Measurements from ENCODE around the gene FHIP2A. TPM values are rescaled to one million over a fixed set of nuclear protein-coding genes. Genes with fewer than 3 reads are reported as not detected.

The FHIP2A gene
- total RNA-seq, 1 experiment from 2014 or later = 10.8 TPM

GRCh38 chr10:114816308-114816707, 5.3 kb upstream of the FHIP2A start:
- Mint-ChIP-seq H3K27ac (ENCODE audit: unreplicated experiment) (no peak overlapping the region), H3K4me3 (ENCODE audit: low read depth, unreplicated experiment) (no peak overlapping the region), H3K27me3 (ENCODE audit: unreplicated experiment) (no peaks in the 10 kb centered on the region), H3K36me3 (ENCODE audit: insufficient read depth, unreplicated experiment) (no peaks in the 10 kb centered on the region), H3K4me1 (ENCODE audit: low read depth, unreplicated experiment) (no peaks in the 10 kb centered on the region), H3K9me3 (ENCODE audit: low read depth, unreplicated experiment) (no peaks in the 10 kb centered on the region)
- intact Hi-C loops (cut with micrococcal nuclease; ENCODE audit: unreplicated experiment) = no loop called here
- no TSS peak for BruUV-seq (replicated peaks)
- no peak for TF ChIP-seq CTCF (IDR thresholded peaks at IDR 0.05; ENCODE audit: unreplicated experiment)
- no peak for DNase-seq
- CTCF ChIA-PET = no interaction called here

DNA sequence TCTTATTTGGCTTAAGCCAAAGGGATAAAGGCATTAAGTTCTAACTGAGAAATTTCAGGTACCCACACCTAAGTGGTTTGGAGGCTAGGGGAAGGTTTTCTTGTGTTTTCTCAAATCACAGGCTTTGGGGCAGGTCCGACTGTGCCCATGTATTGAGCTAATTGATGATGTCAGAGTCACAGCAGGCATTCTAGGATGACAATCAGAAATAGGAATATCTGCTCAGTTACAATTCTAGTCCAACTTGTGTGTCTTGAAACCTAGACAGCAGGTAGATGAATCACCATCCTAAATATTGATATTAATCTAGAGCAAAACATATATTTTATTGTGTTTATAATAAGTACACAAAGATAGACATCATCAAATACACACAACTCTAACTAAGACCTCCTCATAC, 2.3 kb upstream of the FHIP2A start:
- no peaks in the 10 kb centered on the region for H3K9me3 Mint-ChIP-seq (ENCODE audit: low read depth, unreplicated experiment)
- no peak overlapping the region for H3K27ac Mint-ChIP-seq (ENCODE audit: unreplicated experiment)
- peaks cover 5% of the 10 kb centered on the region for H3K4me1 Mint-ChIP-seq (ENCODE audit: low read depth, unreplicated experiment)
- no peak for DNase-seq
- H3K4me3 Mint-ChIP-seq (ENCODE audit: low read depth, unreplicated experiment) = no peak overlapping the region
- CTCF ChIA-PET = no interaction called here
- no TSS peak for BruUV-seq (replicated peaks)
- intact Hi-C loops (cut with micrococcal nuclease; ENCODE audit: unreplicated experiment) = no loop called here
- no peaks in the 10 kb centered on the region for H3K27me3 Mint-ChIP-seq (ENCODE audit: unreplicated experiment)
- H3K36me3 Mint-ChIP-seq (ENCODE audit: insufficient read depth, unreplicated experiment) = peaks cover 10% of the 10 kb centered on the region
- TF ChIP-seq CTCF (IDR thresholded peaks at IDR 0.05; ENCODE audit: unreplicated experiment) = no peak

DNA sequence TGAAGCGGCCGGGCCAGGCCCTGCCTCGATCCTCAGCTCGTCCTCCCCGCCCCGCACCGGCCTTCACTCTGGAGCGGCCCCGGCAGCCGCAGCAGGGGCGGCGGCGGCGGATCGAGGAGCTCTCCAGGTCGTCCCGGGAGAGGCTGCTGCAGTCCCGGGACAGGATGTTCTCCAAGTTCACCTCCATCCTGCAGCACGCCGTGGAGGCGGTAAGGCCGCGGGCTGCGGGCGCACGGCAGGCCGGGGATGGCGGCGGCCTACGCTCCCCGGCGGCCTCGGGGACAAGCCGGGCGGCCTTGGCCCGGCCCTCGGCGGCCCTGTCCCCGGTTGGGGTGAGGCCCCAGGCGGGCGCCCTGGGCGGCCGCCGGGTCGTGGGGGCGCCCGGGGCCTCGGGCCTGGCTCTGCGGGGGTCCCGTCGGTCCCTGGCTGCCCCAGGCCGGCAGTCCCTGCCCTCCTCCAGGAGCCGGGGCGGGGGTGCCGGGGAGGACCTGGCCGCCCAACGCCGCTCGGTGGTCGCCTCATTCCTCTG, 399 bp downstream of the FHIP2A start:
- CTCF ChIA-PET = interaction anchor here (1.1 kb wide), 1 partner anchor 190 kb away, joined by 3 read pairs; no protein-coding TSS in a partner anchor
- Mint-ChIP-seq H3K36me3 (ENCODE audit: insufficient read depth, unreplicated experiment) (peaks cover 10% of the 10 kb centered on the region), H3K4me1 (ENCODE audit: low read depth, unreplicated experiment) (peaks cover 26% of the 10 kb centered on the region), H3K9me3 (ENCODE audit: low read depth, unreplicated experiment) (no peaks in the 10 kb centered on the region), H3K4me3 (ENCODE audit: low read depth, unreplicated experiment) (peak overlapping the region; percentile 81), H3K27me3 (ENCODE audit: unreplicated experiment) (no peaks in the 10 kb centered on the region), H3K27ac (ENCODE audit: unreplicated experiment) (peak overlapping the region; percentile 92)
- BruUV-seq (replicated peaks) = no TSS peak
- no peak for TF ChIP-seq CTCF (IDR thresholded peaks at IDR 0.05; ENCODE audit: unreplicated experiment)
- intact Hi-C loops (cut with micrococcal nuclease; ENCODE audit: unreplicated experiment) = no loop called here
- no peak for DNase-seq

GRCh38 chr10:114822444-114823076, 980 bp downstream of the FHIP2A start:
- Mint-ChIP-seq H3K9me3 (ENCODE audit: low read depth, unreplicated experiment) (no peaks in the 10 kb centered on the region), H3K36me3 (ENCODE audit: insufficient read depth, unreplicated experiment) (peaks cover 10% of the 10 kb centered on the region), H3K27ac (ENCODE audit: unreplicated experiment) (peak overlapping the region; percentile 92), H3K4me3 (ENCODE audit: low read depth, unreplicated experiment) (peak overlapping the region; percentile 81), H3K4me1 (ENCODE audit: low read depth, unreplicated experiment) (peaks cover 26% of the 10 kb centered on the region), H3K27me3 (ENCODE audit: unreplicated experiment) (no peaks in the 10 kb centered on the region)
- DNase-seq = peak; percentile 2
- intact Hi-C loops (cut with micrococcal nuclease; ENCODE audit: unreplicated experiment) = no loop called here
- no TSS peak for BruUV-seq (replicated peaks)
- no peak for TF ChIP-seq CTCF (IDR thresholded peaks at IDR 0.05; ENCODE audit: unreplicated experiment)
- CTCF ChIA-PET = interaction anchor here (1.1 kb wide), 1 partner anchor 190 kb away, joined by 3 read pairs; no protein-coding TSS in a partner anchor

Measured in Calu3 (cell line).